Ovary (tissue), 9 donors: ENCODE results near the gene TKTL1. TPM values are rescaled to one million over a fixed set of nuclear protein-coding genes. Genes with fewer than 3 reads are reported as not detected.

Experiments
- DNase-seq, 5 donors: peaks; one replicate each; pipeline ENCODE4 v3.0.0-alpha.2; 2019 to 2020
- H3K27ac ChIP-seq, 2 donors: fragments of 200-600 bp; one replicate each; pipeline versions ENCODE4 v1.5.1 to v1.8.0; 2019 to 2022
- H3K27me3 ChIP-seq: fragments of 200-600 bp; one replicate; pipeline ENCODE4 v1.8.0; 2022
- H3K36me3 ChIP-seq: fragments of 200-600 bp; sonication (generic); one replicate; pipeline ENCODE4 v1.5.1; 2019
- H3K4me1 ChIP-seq: one replicate; pipeline ENCODE4 v1.8.1; 2013; ENCODE audit warnings: mild to moderate bottlenecking, moderate library complexity; ENCODE audit not compliant: insufficient read depth
- H3K4me3 ChIP-seq: fragments of 200-600 bp; sonication (generic); one replicate; pipeline ENCODE4 v1.5.1; 2017
- H3K9me3 ChIP-seq, 2 donors: fragments of 200-600 bp in 1 of 2; sonication (generic) in 1 of 2; one replicate each; pipeline versions ENCODE4 v1.5.1 to v1.8.1; 2013 to 2019; ENCODE audit warnings: mild to moderate bottlenecking in 1 of 2, moderate library complexity in 1 of 2
- CTCF ChIP-seq, 3 donors: fragments of 450-650 bp in 2 of 3; fragments of 200-600 bp in 1 of 3; IDR thresholded peaks; one replicate each; pipeline versions ENCODE4 v1.5.1 to v1.8.0; 2016 to 2022; ENCODE audit warnings: antibody characterized with exemption in 3 of 3, mild to moderate bottlenecking in 1 of 3
- EP300 ChIP-seq: sonication (generic); formaldehyde crosslinking; IDR thresholded peaks from one replicate; pipeline ENCODE4 v1.6.1; 2017; ENCODE audit warnings: antibody characterized with exemption
- POLR2A ChIP-seq: fragments of 450-650 bp; IDR thresholded peaks from one replicate; pipeline ENCODE4 v1.6.1; 2017; ENCODE audit warnings: antibody characterized with exemption, mild to moderate bottlenecking, moderate library complexity
- WGBS, 3 donors: extraction: QIAGEN DNeasy Blood & Tissue Kit in 1 of 3; methylation state at CpG; one replicate each; pipeline versions ENCODE4 v1.1.5 to v1.1.7; 2013 to 2017; 5-methylcytosine and 5-hydroxymethylcytosine counted together
- intact Hi-C, 4 donors: fragments of 100-400 bp; cut with DNase I; formaldehyde crosslinking; loops; one replicate each; pipeline versions ENCODE4 v1.11.0 to v1.15.1; 2022 to 2023
- polyA plus RNA-seq, 2 donors: library from polyadenylated mRNA; stranded (reverse); fragments of 200-250 nt in 1 of 2; fragments of 350-450 nt in 1 of 2; fragmentation: Illumina TruSeq in 1 of 2; extraction: RNeasy Lipid Tissue Mini Kit (QIAGEN cat#74804) in 1 of 2; gene quantifications; one replicate each; pipeline ENCODE4 v1.2.3, GENCODE V29; 2013 to 2014
- total RNA-seq, 7 donors: library from RNA; depleted of rRNA in 2 of 7; stranded (reverse); fragments of >200 nt in 2 of 7; fragmentation: NEBNext Ultra II Directional in 3 of 7; extraction: Animal tissue kit (Norgen Biotek cat#: 25700) in 3 of 7; gene quantifications; one replicate each; pipeline versions ENCODE4 v1.1.0 to v1.2.4, GENCODE V29; 2016 to 2023
- donor health status: DM: no; HTN: no; CAD: no; lungs with moderate emphysema.
- donor health status: DM: no; HTN: no; CAD: no.
- donor health status: Bipolar disorder and iron deficiency.
- donor health status: DM: yes; HTN: yes; CAD: no.
- donor health status: DM: no; HTN: no; CAD: no.
- donor health status: DM: yes; HTN: yes; CAD: no.

TKTL1 gene
- total and polyA plus RNA-seq, 9 donors: 0.12 to 0.91 (median 0.30) TPM; not detected in 3

- intact Hi-C loops: no loop called here
Measured at GRCh38 chrX:154315416-154315815, 19.8 kb downstream of the TKTL1 start.

GRCh38 chrX:154317391-154317995 lies 21.9 kb downstream of the TKTL1 start:
- no peaks in the 10 kb centered on the region for H3K36me3 ChIP-seq
- no peaks in the 10 kb centered on the region for H3K27me3 ChIP-seq
- no peaks in the 10 kb centered on the region for H3K9me3 ChIP-seq
- H3K4me3 ChIP-seq: no peak overlapping the region
- H3K27ac ChIP-seq: no peak overlapping the region
- intact Hi-C loops: no loop called here
- DNase-seq: peak in 1 of 5 donors; percentile 37
- no peaks in the 10 kb centered on the region for H3K4me1 ChIP-seq
- WGBS, 3 donors: 21 to 34% (median 30%) methylated on average over 7 of the region's 7 CpGs
- TF ChIP-seq EP300 (no peak), CTCF (IDR thresholded peaks at IDR 0.05) (peak; percentile 10 to 30 (median 21))

More at GRCh38 chrX:154315416-154315815, 19.8 kb downstream of the TKTL1 start:
- Histone ChIP-seq H3K27ac (no peak overlapping the region), H3K9me3 (no peaks in the 10 kb centered on the region), H3K27me3 (no peaks in the 10 kb centered on the region), H3K4me1 (no peaks in the 10 kb centered on the region), H3K36me3 (no peaks in the 10 kb centered on the region), H3K4me3 (no peak overlapping the region)
- TF ChIP-seq CTCF (IDR thresholded peaks at IDR 0.05) (no peak), EP300 (no peak), POLR2A (no peak)
- WGBS, 3 donors: 69 to 80% (median 76%) methylated on average over 3 of the region's 3 CpGs
- no peak for DNase-seq

GRCh38 chrX:154320406-154320805 lies 24.8 kb downstream of the TKTL1 start:
- H3K4me3 ChIP-seq: no peak overlapping the region
- no peaks in the 10 kb centered on the region for H3K36me3 ChIP-seq
- H3K27me3 ChIP-seq: no peaks in the 10 kb centered on the region
- H3K4me1 ChIP-seq: no peaks in the 10 kb centered on the region
- no peak overlapping the region for H3K27ac ChIP-seq
- no peaks in the 10 kb centered on the region for H3K9me3 ChIP-seq
- no peak for TF ChIP-seq CTCF (IDR thresholded peaks at IDR 0.05)
- TF ChIP-seq EP300: no peak
- TF ChIP-seq POLR2A: no peak
- intact Hi-C loops: no loop called here
- no peak for DNase-seq
- WGBS, 3 donors: 84 to 88% (median 85%) methylated on average over 11 of the region's 11 CpGs

GRCh38 chrX:154321152-154321551 lies 25.6 kb downstream of the TKTL1 start:
- H3K4me3 ChIP-seq: no peak overlapping the region
- no peak overlapping the region for H3K27ac ChIP-seq
- H3K27me3 ChIP-seq: no peaks in the 10 kb centered on the region
- no peak for DNase-seq
- WGBS, 3 donors: 74 to 81% (median 80%) methylated on average over 7 of the region's 7 CpGs
- H3K9me3 ChIP-seq: no peaks in the 10 kb centered on the region
- intact Hi-C loops: no loop called here
- TF ChIP-seq CTCF (IDR thresholded peaks at IDR 0.05): no peak
- TF ChIP-seq EP300: no peak
- peaks cover 2% of the 10 kb centered on the region for H3K4me1 ChIP-seq
- H3K36me3 ChIP-seq: no peaks in the 10 kb centered on the region
